Tibial nerve (tissue), 4 donors: Measurements from ENCODE around the gene HTRA3. TPM values are rescaled to one million over a fixed set of nuclear protein-coding genes. Genes with fewer than 3 reads are reported as not detected.

Experiments
- DNase-seq, 2 donors: peaks; one replicate each; pipeline ENCODE4 v3.0.0-alpha.2; 2019; ENCODE audit warnings: low spot score in 2 of 2
- H3K27ac ChIP-seq, 4 donors: fragments of 200-600 bp; sonication (generic) in 3 of 4; one replicate each; pipeline ENCODE4 v1.5.1; 2017 to 2019; ENCODE audit warnings: mild to moderate bottlenecking in 1 of 4
- H3K27me3 ChIP-seq, 2 donors: fragments of 200-600 bp; sonication (generic) in 1 of 2; one replicate each; pipeline versions ENCODE4 v1.5.1 to v1.6.0; 2017 to 2019
- H3K36me3 ChIP-seq, 3 donors: fragments of 200-600 bp; sonication (generic); one replicate each; pipeline ENCODE4 v1.5.1; 2018 to 2019
- H3K4me1 ChIP-seq, 4 donors: fragments of 200-600 bp; sonication (generic) in 3 of 4; one replicate each; pipeline ENCODE4 v1.5.1; 2017 to 2019
- H3K4me3 ChIP-seq, 4 donors: fragments of 200-600 bp; sonication (generic) in 3 of 4; one replicate each; pipeline ENCODE4 v1.5.1; 2017 to 2019; ENCODE audit warnings: mild to moderate bottlenecking in 1 of 4, moderate library complexity in 1 of 4
- H3K9me3 ChIP-seq, 4 donors: fragments of 200-600 bp; sonication (generic) in 3 of 4; one replicate each; pipeline ENCODE4 v1.5.1; 2017 to 2019
- EP300 ChIP-seq, 2 donors: sonication (generic); formaldehyde crosslinking; IDR thresholded peaks; one replicate each; pipeline ENCODE4 v1.6.1; 2017; ENCODE audit warnings: antibody characterized with exemption in 2 of 2, mild to moderate bottlenecking in 1 of 2
- POLR2A ChIP-seq, 2 donors: fragments of 450-650 bp; IDR thresholded peaks; one replicate each; pipeline ENCODE4 v1.6.1; 2017; ENCODE audit warnings: antibody characterized with exemption in 2 of 2, mild to moderate bottlenecking in 2 of 2, moderate library complexity in 2 of 2
- WGBS, 2 donors: methylation state at CpG; one replicate each; pipeline ENCODE4 v1.1.5; 2018; 5-methylcytosine and 5-hydroxymethylcytosine counted together
- total RNA-seq, 4 donors: library from RNA; depleted of rRNA; stranded (reverse); fragments of >200 nt; gene quantifications; one replicate each; pipeline ENCODE4 v1.1.0, GENCODE V29; 2016
- TF ChIP-seq, protein P1 (sequence below), 5 experiments: fragments of 200-600 bp in 3 of 5; fragments of 450-650 bp in 2 of 5; sonication (generic) in 3 of 5; IDR thresholded peaks; one replicate each; pipeline ENCODE4 v1.5.1; 2016 to 2019; ENCODE audit warnings: antibody characterized with exemption in 5 of 5, mild to moderate bottlenecking in 3 of 5, moderate library complexity in 2 of 5

Gene HTRA3
- total RNA-seq, 4 donors from 2014 or later, result 34.9 to 54.3 (median 43.5) TPM

DNA sequence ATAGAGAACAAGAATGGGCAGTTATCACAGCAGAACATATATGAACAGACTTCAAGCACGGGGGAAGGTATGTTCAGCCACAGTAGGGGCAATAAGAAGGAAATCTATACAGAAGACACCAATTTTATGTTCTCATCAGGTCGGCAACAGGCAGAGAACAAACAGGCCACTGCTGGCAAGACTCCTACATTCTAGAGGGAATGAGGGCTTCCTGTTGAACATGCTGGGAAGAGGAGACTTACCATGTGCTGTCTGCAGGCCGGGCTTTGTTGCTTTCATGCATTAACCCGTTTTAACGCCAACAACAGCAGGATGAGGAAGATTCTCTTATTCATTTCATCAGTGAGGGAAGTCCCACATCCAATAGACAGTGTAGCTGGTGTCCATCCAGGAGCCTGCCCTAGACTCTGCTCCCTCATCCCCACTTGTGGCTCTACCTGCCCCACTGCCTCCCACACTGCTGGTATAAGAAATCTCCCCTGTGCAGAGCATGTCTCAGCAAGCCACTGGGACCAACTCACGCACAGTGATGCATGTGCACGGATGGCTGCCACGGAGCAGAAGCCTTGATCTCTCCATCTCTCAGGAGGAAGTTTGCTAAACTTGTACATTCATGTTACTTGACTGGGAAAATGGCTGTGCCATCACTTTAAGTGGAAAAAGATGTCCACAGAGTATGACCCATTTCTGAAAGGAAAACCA is 86.5 kb downstream of the HTRA3 start:
- H3K9me3 ChIP-seq, result no peaks in the 10 kb centered on the region
- H3K27me3 ChIP-seq, result no peaks in the 10 kb centered on the region
- H3K36me3 ChIP-seq, result peaks cover 0 to 7% (median 0%) of the 10 kb centered on the region in 3 donors
- WGBS, 2 donors, result 52 to 56% methylated on average over 8 of the region's 8 CpGs
- no peak overlapping the region for H3K4me3 ChIP-seq
- no peak overlapping the region for H3K27ac ChIP-seq
- TF ChIP-seq POLR2A (IDR thresholded peaks at IDR 0.05) (no peak), EP300 (IDR thresholded peaks at IDR 0.05) (no peak)
- TF ChIP-seq, protein P1, sequence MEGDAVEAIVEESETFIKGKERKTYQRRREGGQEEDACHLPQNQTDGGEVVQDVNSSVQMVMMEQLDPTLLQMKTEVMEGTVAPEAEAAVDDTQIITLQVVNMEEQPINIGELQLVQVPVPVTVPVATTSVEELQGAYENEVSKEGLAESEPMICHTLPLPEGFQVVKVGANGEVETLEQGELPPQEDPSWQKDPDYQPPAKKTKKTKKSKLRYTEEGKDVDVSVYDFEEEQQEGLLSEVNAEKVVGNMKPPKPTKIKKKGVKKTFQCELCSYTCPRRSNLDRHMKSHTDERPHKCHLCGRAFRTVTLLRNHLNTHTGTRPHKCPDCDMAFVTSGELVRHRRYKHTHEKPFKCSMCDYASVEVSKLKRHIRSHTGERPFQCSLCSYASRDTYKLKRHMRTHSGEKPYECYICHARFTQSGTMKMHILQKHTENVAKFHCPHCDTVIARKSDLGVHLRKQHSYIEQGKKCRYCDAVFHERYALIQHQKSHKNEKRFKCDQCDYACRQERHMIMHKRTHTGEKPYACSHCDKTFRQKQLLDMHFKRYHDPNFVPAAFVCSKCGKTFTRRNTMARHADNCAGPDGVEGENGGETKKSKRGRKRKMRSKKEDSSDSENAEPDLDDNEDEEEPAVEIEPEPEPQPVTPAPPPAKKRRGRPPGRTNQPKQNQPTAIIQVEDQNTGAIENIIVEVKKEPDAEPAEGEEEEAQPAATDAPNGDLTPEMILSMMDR (IDR thresholded peaks at IDR 0.05), result no peak
- peaks cover 0 to 30% (median 11%) of the 10 kb centered on the region in 4 donors for H3K4me1 ChIP-seq
- DNase-seq, result no peak

Other genes starting within 250 kb of the HTRA3 start
- 100 to 1,000 TPM in 1 of 4 donors, 10 to 100 TPM in 3; 29.1 to 125 (median 41.7) TPM for gene ABLIM2, start 110.9 kb upstream of the HTRA3 start, total RNA-seq
- 100 to 1,000 TPM in 1 of 4 donors, 10 to 100 TPM in 3; 31.6 to 176 (median 69.7) TPM for gene SH3TC1, start 70.5 kb upstream of the HTRA3 start, total RNA-seq
- 10 to 100 TPM; 17.3 to 36.0 (median 24.5) TPM for gene ACOX3, start 171.0 kb downstream of the HTRA3 start, total RNA-seq
- gene TRMT44, start 171.0 kb downstream of the HTRA3 start, total RNA-seq, result 10 to 100 TPM; 24.5 to 71.4 (median 52.9) TPM